SK-N-SH (cell line): ENCODE results near the gene NKAPL. TPM values are rescaled to one million over a fixed set of nuclear protein-coding genes. Genes with fewer than 3 reads are reported as not detected.
A peak's percentile ranks its signal among the peaks of the same experiment; 100 is the strongest.

ENCODE experiments used
- CTCF ChIA-PET: fragments of 300-600, 350-600 bp; formaldehyde crosslinking; extraction: SDS; loops from one replicate; lab custom pipeline; 2021; lab: Yijun Ruan, JAX
- POLR2A ChIA-PET: fragments of 350-600 bp; sonication (Branson Sonifier 250); formaldehyde crosslinking; extraction: SDS; loops from one replicate; lab custom pipeline; 2020; ENCODE audit warnings: antibody characterized with exemption, inconsistent platforms; lab: Yijun Ruan, JAX
- DNase-seq: peaks from one replicate; pipeline ENCODE4 v3.0.0; 2012
- H2AFZ ChIP-seq: fragments of 200-600 bp; sonication (generic); 2 replicates; pipeline ENCODE4 v1.8.1; 2016; ENCODE audit warnings: antibody characterized with exemption, mild to moderate bottlenecking, low read depth
- H3F3A ChIP-seq: fragments of 200-600 bp; sonication (generic); replicated peaks from 2 replicates; pipeline ENCODE3; 2016; ENCODE audit warnings: antibody characterized with exemption, mild to moderate bottlenecking; ENCODE audit not compliant: insufficient read depth
- H3K27ac ChIP-seq, 2 experiments: fragments of 200-500 bp in 1 of 2; fragments of 200-600 bp in 1 of 2; sonication (Bioruptor generic) in 1 of 2; sonication (generic), shearing (Covaris generic) in 1 of 2; 2 replicates each; pipeline versions ENCODE4 v1.5.1 to v1.6.1; 2014 to 2016; ENCODE audit warnings: low read depth in 2 of 2, inconsistent platforms in 1 of 2, low read length in 1 of 2, mild to moderate bottlenecking in 1 of 2, mixed read lengths in 1 of 2
- H3K27me3 ChIP-seq: fragments of 200-600 bp; sonication (generic), shearing (Covaris generic); 2 replicates; pipeline ENCODE4 v1.6.1; 2016; ENCODE audit warnings: mixed run types; ENCODE audit not compliant: insufficient read depth
- H3K36me3 ChIP-seq, 2 experiments: fragments of 200-500 bp in 1 of 2; fragments of 200-600 bp in 1 of 2; sonication (Bioruptor generic) in 1 of 2; sonication (generic) in 1 of 2; replicated peaks in 1 of 2; 2 replicates each; pipeline versions ENCODE3 to v1.5.1; 2014 to 2016; ENCODE audit warnings: low read length in 1 of 2, mild to moderate bottlenecking in 1 of 2; ENCODE audit not compliant: insufficient read depth in 2 of 2, control insufficient read depth in 1 of 2
- H3K4me1 ChIP-seq, 2 experiments: fragments of 200-500 bp in 1 of 2; fragments of 200-600 bp in 1 of 2; sonication (Bioruptor generic) in 1 of 2; sonication (generic), shearing (Covaris generic) in 1 of 2; 2 replicates each; pipeline versions ENCODE4 v1.5.1 to v1.6.1; 2014 to 2016; ENCODE audit warnings: low read depth in 1 of 2, low read length in 1 of 2, mixed run types in 1 of 2; ENCODE audit not compliant: insufficient read depth in 2 of 2, control insufficient read depth in 1 of 2
- H3K4me2 ChIP-seq: fragments of 200-600 bp; sonication (generic), shearing (Covaris generic); 2 replicates; pipeline ENCODE4 v1.6.1; 2017; ENCODE audit warnings: mixed run types
- H3K4me3 ChIP-seq, 2 experiments: fragments of 200-500 bp in 1 of 2; fragments of 200-600 bp in 1 of 2; sonication (Bioruptor generic) in 1 of 2; sonication (generic), shearing (Covaris generic) in 1 of 2; 2 replicates each; pipeline versions ENCODE4 v1.5.1 to v1.8.1; 2014 to 2016; ENCODE audit warnings: low read depth in 2 of 2, inconsistent platforms in 1 of 2, low read length in 1 of 2, mild to moderate bottlenecking in 1 of 2, mixed read lengths in 1 of 2, moderate library complexity in 1 of 2
- H3K79me2 ChIP-seq: fragments of 200-600 bp; sonication (generic); 2 replicates; pipeline ENCODE4 v1.8.1; 2017; ENCODE audit warnings: mild to moderate bottlenecking; ENCODE audit not compliant: insufficient read depth
- H3K9ac ChIP-seq: fragments of 200-600 bp; sonication (generic); 2 replicates; pipeline ENCODE4 v1.6.1; 2017; ENCODE audit warnings: mixed run types
- H3K9me2 ChIP-seq: fragments of 200-600 bp; sonication (generic); 2 replicates; pipeline ENCODE4 v1.6.1; 2017; ENCODE audit warnings: mixed run types
- H3K9me3 ChIP-seq: fragments of 200-600 bp; sonication (generic); 2 replicates; pipeline ENCODE4 v1.6.1; 2017; ENCODE audit warnings: mixed run types, mild to moderate bottlenecking, moderate library complexity
- H4K20me1 ChIP-seq: fragments of 200-600 bp; sonication (generic); 2 replicates; pipeline ENCODE4 v1.6.1; 2017; ENCODE audit warnings: mild to moderate bottlenecking, mixed run types; ENCODE audit not compliant: insufficient read depth
- EP300 ChIP-seq, 2 experiments: IDR thresholded peaks; 2 replicates each; pipeline versions ENCODE4 v1.4.0 to v1.6.1; 2012; ENCODE audit warnings: borderline replicate concordance in 1 of 2, low read depth in 1 of 2, low read length in 1 of 2
- EZH2phosphoT487 ChIP-seq: fragments of 200-600 bp; sonication (generic); IDR thresholded peaks from 2 replicates; pipeline ENCODE4 v1.6.1; 2017; ENCODE audit warnings: low read depth, mixed run types, mild to moderate bottlenecking, antibody characterized with exemption, moderate library complexity, borderline replicate concordance
- FOSL2 ChIP-seq: IDR thresholded peaks from 2 replicates; pipeline ENCODE4 v1.4.0; 2012; ENCODE audit warnings: low read depth, mild to moderate bottlenecking, moderate library complexity, borderline replicate concordance
- FOXJ3 ChIP-seq: sonication (generic); formaldehyde crosslinking; IDR thresholded peaks from 2 replicates; pipeline ENCODE4 v1.5.1; 2020; ENCODE audit warnings: mild to moderate bottlenecking, missing genetic modification reagents
- GABPA ChIP-seq: IDR thresholded peaks from 2 replicates; pipeline ENCODE4 v1.4.0; 2012; ENCODE audit warnings: low read depth, mild to moderate bottlenecking
- GATA2 ChIP-seq: sonication (generic); formaldehyde crosslinking; IDR thresholded peaks from 2 replicates; pipeline ENCODE4 v1.5.0; 2020; ENCODE audit warnings: mild to moderate bottlenecking, missing genetic modification reagents
- IRF3 ChIP-seq: fragments of 150-350 bp; IDR thresholded peaks from 2 replicates; pipeline ENCODE4 v1.6.1; 2016; ENCODE audit warnings: mild to moderate bottlenecking, low read depth, low read length
- JUND ChIP-seq: IDR thresholded peaks from 2 replicates; pipeline ENCODE4 v1.4.0; 2012
- MXI1 ChIP-seq: IDR thresholded peaks from 2 replicates; pipeline ENCODE4 v1.6.1; 2012; ENCODE audit warnings: mild to moderate bottlenecking, low read depth, low read length, improper control_type of control experiment
- NFIC ChIP-seq: IDR thresholded peaks from 2 replicates; pipeline ENCODE4 v1.4.0; 2012; ENCODE audit warnings: borderline replicate concordance
- NRF1 ChIP-seq: IDR thresholded peaks from 2 replicates; pipeline ENCODE4 v1.6.1; 2012; ENCODE audit warnings: low read depth, mild to moderate bottlenecking, low read length
- POLR2AphosphoS5 ChIP-seq: IDR thresholded peaks from 2 replicates; pipeline ENCODE4 v1.6.1; 2012; ENCODE audit warnings: low read depth, low read length
- RCOR1 ChIP-seq: fragments of 150-350 bp; IDR thresholded peaks from 2 replicates; pipeline ENCODE4 v1.6.1; 2017; ENCODE audit warnings: antibody characterized with exemption, low read length
- RXRA ChIP-seq: IDR thresholded peaks from 2 replicates; pipeline ENCODE4 v1.4.0; 2012; ENCODE audit warnings: low read depth, mild to moderate bottlenecking, borderline replicate concordance
- SIN3A ChIP-seq: IDR thresholded peaks from 2 replicates; pipeline ENCODE4 v1.6.1; 2012; ENCODE audit warnings: low read depth, mild to moderate bottlenecking, low read length, moderate library complexity, borderline replicate concordance
- SMC3 ChIP-seq: IDR thresholded peaks from 2 replicates; pipeline ENCODE4 v1.6.1; 2012; ENCODE audit warnings: low read depth, low read length, improper control_type of control experiment
- TCF12 ChIP-seq: IDR thresholded peaks from 2 replicates; pipeline ENCODE4 v1.4.0; 2012
- USF1 ChIP-seq: IDR thresholded peaks from 2 replicates; pipeline ENCODE4 v1.4.0; 2012; ENCODE audit warnings: low read depth, borderline replicate concordance
- YY1 ChIP-seq: IDR thresholded peaks from 2 replicates; pipeline ENCODE4 v1.4.0; 2012; ENCODE audit warnings: low read depth, mild to moderate bottlenecking
- WGBS: methylation state at CpG from one replicate; pipeline ENCODE4 v1.1.6; 2017; ENCODE audit warnings: low lambda C conversion rate; 5-methylcytosine and 5-hydroxymethylcytosine counted together
- polyA plus RNA-seq, 3 experiments: library from polyadenylated mRNA; depleted of rRNA; stranded (reverse); fragments of >200 nt; gene quantifications; 2 replicates each; pipeline ENCODE4 v1.2.3, GENCODE V29; 2012

NKAPL gene
- polyA plus RNA-seq, 1 of the 3 experiments (the other 2 are of a cell fraction) = not detected

- Histone ChIP-seq H3K9ac (no peak overlapping the region), H3K9me3 (no peaks in the 10 kb centered on the region), H3K27me3 (peaks cover 12% of the 10 kb centered on the region; the same call in 1 of the 2 replicates), H3K4me3 (no peak overlapping the region), H3K4me2 (no peak overlapping the region), H3K4me1 (peaks cover 0 to 14% of the 10 kb centered on the region in 2 experiments; a peak in 2 of 4 replicates), H4K20me1 (no peaks in the 10 kb centered on the region), H3K27ac (no peak overlapping the region), H3K79me2 (no peaks in the 10 kb centered on the region), H3F3A (peaks cover 6% of the 10 kb centered on the region), H3K36me3 (no peaks in the 10 kb centered on the region), H2AFZ (no peak overlapping the region), H3K9me2 (no peaks in the 10 kb centered on the region)
- TF ChIP-seq GABPA = no peak
- TF ChIP-seq POLR2AphosphoS5 = no peak
- no peak for TF ChIP-seq RXRA
- TF ChIP-seq GATA2 (CRISPR knock-in tag) = no peak
- TF ChIP-seq RCOR1 = no peak
- no peak for TF ChIP-seq MXI1
- TF ChIP-seq NFIC = no peak
- TF ChIP-seq SMC3 = no peak
- no peak for TF ChIP-seq FOSL2
- TF ChIP-seq SIN3A = no peak
- TF ChIP-seq TCF12 = no peak
- TF ChIP-seq EZH2phosphoT487 = no peak
- TF ChIP-seq EP300 (IDR thresholded peaks at IDR 0.05; ENCODE audit: borderline replicate concordance in 1 of 2, low read depth in 1 of 2, low read length in 1 of 2) = no peak
- no peak for TF ChIP-seq USF1
- CTCF ChIA-PET = no interaction called here
- DNase-seq = no peak
- 49% methylated on average over 8 of the region's 8 CpGs for WGBS
- POLR2A ChIA-PET = no interaction called here
Measured at GRCh38 chr6:28215425-28215824, 43.7 kb upstream of the NKAPL start.

- ChIA-PET CTCF (interaction anchor here (1.1 to 2.1 kb wide), 2 partner anchors 138 to 140 kb away, joined by 3 to 10 read pairs; no protein-coding TSS in a partner anchor), POLR2A (interaction anchor here (0.9 to 2.0 kb wide), 6 partner anchors 34 to 117 kb away, joined by 4 to 13 read pairs (median 4); partner anchors contain the start of genes ZKSCAN4 and ZKSCAN8)
- no peak overlapping the region for H3K9ac ChIP-seq
- no peaks in the 10 kb centered on the region; the same call in 1 of the 2 replicates for H3K27me3 ChIP-seq
- no peaks in the 10 kb centered on the region for H3K36me3 ChIP-seq
- no peaks in the 10 kb centered on the region for H3K79me2 ChIP-seq
- H3F3A ChIP-seq = peaks cover 6% of the 10 kb centered on the region
- no peak overlapping the region; a peak in 1 of 4 replicates for H3K27ac ChIP-seq
- H3K4me3 ChIP-seq = peak overlapping the region; percentile 55 to 67; a peak in 2 of 4 replicates
- no peaks in the 10 kb centered on the region for H3K9me3 ChIP-seq
- 96% methylated on average over 10 of the region's 12 CpGs for WGBS
- H2AFZ ChIP-seq = no peak overlapping the region
- peaks cover 0 to 11% of the 10 kb centered on the region in 2 experiments; a peak in 2 of 4 replicates for H3K4me1 ChIP-seq
- DNase-seq = no peak
- no peaks in the 10 kb centered on the region for H3K9me2 ChIP-seq
- peak overlapping the region; percentile 80; the same call in 1 of the 2 replicates for H3K4me2 ChIP-seq
- no peaks in the 10 kb centered on the region for H4K20me1 ChIP-seq
- no peak for TF ChIP-seq YY1
- no peak for TF ChIP-seq FOSL2
- TF ChIP-seq FOXJ3 (CRISPR knock-in tag) = no peak
- TF ChIP-seq SMC3 = no peak
- no peak for TF ChIP-seq NRF1
- no peak for TF ChIP-seq POLR2AphosphoS5
- TF ChIP-seq RXRA = no peak
- TF ChIP-seq JUND = no peak
- TF ChIP-seq IRF3 = no peak
Measured at GRCh38 chr6:28217890-28218289, 41.2 kb upstream of the NKAPL start.
